ENCODE results near the gene GRIN3B. TPM values are rescaled to one million over a fixed set of nuclear protein-coding genes. Genes with fewer than 3 reads are reported as not detected.

Gene GRIN3B
- total and polyA plus RNA-seq, 2 of the 4 experiments (the other 2 are of a cell fraction): under 0.01 to 0.91 TPM

DNA sequence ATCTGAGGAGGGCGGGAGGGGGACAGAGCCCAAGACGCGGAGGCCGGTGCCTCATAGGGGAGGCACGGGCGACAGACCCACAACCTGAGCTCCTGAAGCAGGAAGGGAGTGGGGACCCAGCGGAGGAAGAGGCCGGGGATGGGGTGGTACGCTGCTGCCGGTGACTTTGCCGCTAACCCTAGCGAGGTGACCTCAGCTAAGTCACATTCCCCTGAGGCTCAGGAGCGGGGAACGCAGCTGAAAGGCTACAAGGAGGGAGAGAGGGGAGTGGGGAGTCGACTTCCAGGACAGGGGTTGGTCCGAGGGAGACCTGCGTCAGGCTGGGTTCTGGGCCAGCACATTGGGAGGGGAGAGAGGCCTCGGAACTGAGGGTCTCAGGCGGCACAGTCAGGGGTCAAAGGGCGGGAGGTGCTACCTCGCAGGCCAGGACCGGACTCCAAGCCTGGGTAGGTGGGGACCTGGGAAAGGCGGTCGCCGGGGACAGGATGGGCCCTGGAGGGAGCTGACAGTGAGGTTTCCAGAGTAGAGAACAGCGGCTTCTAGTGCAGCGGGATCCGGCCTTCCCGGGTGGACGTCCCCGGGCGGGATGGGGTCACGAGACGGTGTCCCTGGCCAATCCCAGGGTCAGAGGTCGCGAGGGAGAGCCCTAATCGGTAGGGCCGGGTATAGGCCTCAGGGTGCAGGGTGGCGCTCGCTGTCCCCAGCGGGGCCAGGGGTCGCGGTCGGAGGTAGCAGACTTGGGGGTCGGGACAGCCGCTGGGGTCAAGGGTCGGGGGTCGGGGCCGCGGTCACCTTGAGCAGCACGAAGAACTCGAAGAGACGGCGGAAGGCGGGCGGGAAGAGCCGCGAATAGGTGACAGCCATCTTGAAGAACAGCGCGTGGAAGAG is 20.0 kb downstream of the GRIN3B start:
- BruUV-seq (replicated peaks): TSS peak; percentile 55
- DNase-seq: no peak
- Histone ChIP-seq H2BK5ac (ENCODE audit: low read depth, low read length, poor library complexity, severe bottlenecking) (peak overlapping the region; percentile 31), H3K9ac (ENCODE audit: low read depth, low read length) (peak overlapping the region; percentile 93), H2BK20ac (ENCODE audit: low read depth, low read length) (no peak overlapping the region), H3K36me3 (ENCODE audit: control insufficient read depth, insufficient read depth, low read length) (no peaks in the 10 kb centered on the region), H3K4me1 (ENCODE audit: control insufficient read depth, insufficient read depth, low read length) (peaks cover 33% of the 10 kb centered on the region), H3K56ac (ENCODE audit: extremely low read depth, insufficient read depth, low read length) (peak overlapping the region; percentile 69), H2AK5ac (ENCODE audit: low read depth, low read length) (peak overlapping the region; percentile 90), H4K91ac (ENCODE audit: insufficient read depth, low read depth, low read length) (peak overlapping the region; percentile 57), H3K9me3 (ENCODE audit: control insufficient read depth, insufficient read depth, low read length) (no peaks in the 10 kb centered on the region), H3K4ac (ENCODE audit: low read depth, low read length) (peak overlapping the region; percentile 78), H3K23ac (ENCODE audit: low read depth, low read length) (peak overlapping the region; percentile 93), H3K79me1 (ENCODE audit: low read depth in 1 of 2, low read length in 2 of 2) (peaks cover 0 to 46% of the 10 kb centered on the region in 2 experiments; a peak in 2 of 4 replicates), H3K27ac (ENCODE audit: insufficient read depth, low read length) (peak overlapping the region; percentile 66), H3K14ac (replicated peaks; ENCODE audit: low read depth, low read length) (peak overlapping the region; percentile 87), H2BK15ac (ENCODE audit: low read depth, low read length) (no peak overlapping the region), H3K9me1 (ENCODE audit: insufficient read depth, low read length) (peaks cover 9% of the 10 kb centered on the region; the same call in 1 of the 2 replicates), H2AK9ac (replicated peaks; ENCODE audit: low read depth, low read length, poor library complexity) (peak overlapping the region; percentile 95), H3K4me3 (ENCODE audit: insufficient read depth, low read depth, low read length) (peak overlapping the region; percentile 66), H3K18ac (ENCODE audit: low read depth, low read length) (no peak overlapping the region), H3K27me3 (ENCODE audit: control insufficient read depth, insufficient read depth, low read length) (no peaks in the 10 kb centered on the region), H4K8ac (ENCODE audit: low read depth in 2 of 2, low read length in 2 of 2) (peak overlapping the region; percentile 65 to 66; a peak in 3 of 4 replicates), H4K20me1 (ENCODE audit: insufficient read depth, low read length) (peaks cover 57% of the 10 kb centered on the region), H3K4me2 (ENCODE audit: low read depth, low read length) (peak overlapping the region; percentile 98), H2BK120ac (ENCODE audit: low read depth, low read length) (no peak overlapping the region; the same call in 1 of the 2 replicates), H2AFZ (replicated peaks; ENCODE audit: low read length, poor library complexity) (peak overlapping the region; percentile 84), H4K5ac (ENCODE audit: low read depth, low read length) (no peak overlapping the region; the same call in 1 of the 2 replicates)
- no peak for TF ChIP-seq CHD1 (IDR thresholded peaks at IDR 0.05; ENCODE audit: low read depth, low read length)
- no peak for TF ChIP-seq CEBPB (IDR thresholded peaks at IDR 0.05; ENCODE audit: low read depth, low read length)
- peak; percentile 14; the same call in 1 of the 2 replicates for TF ChIP-seq MAZ (IDR thresholded peaks at IDR 0.05; ENCODE audit: borderline replicate concordance, low read depth, low read length)
- WGBS, 2 experiments (ENCODE audit: extremely low coverage in 2 of 2, insufficient read length in 1 of 2): 1% methylated on average over 37 of the region's 60 CpGs; no CpG with 5 or more reads in 1 of the 2 experiments
- intact Hi-C loops (cut with micrococcal nuclease) (no loop called here), in situ Hi-C loops (cut with MboI; ENCODE audit: low sequenced_read_pairs) (no loop called here), dilution Hi-C loops (cut with HindIII; ENCODE audit: low sequenced_read_pairs, unreplicated experiment) (no loop called here)
- POLR2A ChIA-PET (ENCODE audit: unreplicated experiment): interaction anchor here (0.7 kb wide), 1 partner anchor 9 kb away, joined by 3 read pairs; no protein-coding TSS in a partner anchor
- ATAC-seq (ENCODE audit: low read depth): no peak
- CTCF ChIA-PET: interaction anchor here (0.5 kb wide), 1 partner anchor 175 kb away, joined by 4 read pairs; no protein-coding TSS in a partner anchor

Data from IMR-90 (cell line).